Epithelial cell of esophagus (primary cell): ENCODE data around the gene MLYCD.
A peak's percentile ranks its signal among the peaks of the same experiment; 100 is the strongest.

Experiments used
- DNase-seq: peaks from one replicate; pipeline ENCODE4 v3.0.0; 2010; ENCODE audit warnings: low read depth
- H3K4me3 ChIP-seq: 2 replicates; pipeline ENCODE4 v1.5.1; 2011; ENCODE audit warnings: mild to moderate bottlenecking, low read length, control low read depth
- TF ChIP-seq, protein P1 (sequence below): IDR thresholded peaks from 2 replicates; pipeline ENCODE4 v1.5.1; 2011; ENCODE audit warnings: low read depth, mild to moderate bottlenecking, low read length, control low read depth, inconsistent platforms; ENCODE audit not compliant: insufficient read depth; ENCODE audit errors: missing control alignments

Gene MLYCD

DNA sequence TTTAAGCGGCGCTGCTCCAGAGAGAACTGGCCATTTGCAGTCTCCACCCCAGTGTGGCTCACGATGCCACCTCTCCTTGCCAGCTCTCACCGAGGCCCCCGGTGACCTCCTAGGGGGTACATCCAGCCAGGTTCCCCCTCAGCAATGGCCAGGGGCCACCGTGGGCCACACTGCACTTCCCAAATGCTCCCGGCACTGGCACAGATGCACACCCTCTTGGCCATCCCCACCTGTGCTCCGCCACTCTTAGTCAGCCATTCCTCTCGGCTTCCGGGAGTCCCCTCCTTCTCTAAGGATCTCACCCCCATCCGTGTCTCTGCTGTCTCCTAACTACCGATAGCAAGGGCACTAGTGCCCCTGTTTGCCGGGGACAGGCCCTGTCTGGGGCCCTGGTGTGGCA lies 25.8 kb downstream of the MLYCD start:
- TF ChIP-seq, protein P1, sequence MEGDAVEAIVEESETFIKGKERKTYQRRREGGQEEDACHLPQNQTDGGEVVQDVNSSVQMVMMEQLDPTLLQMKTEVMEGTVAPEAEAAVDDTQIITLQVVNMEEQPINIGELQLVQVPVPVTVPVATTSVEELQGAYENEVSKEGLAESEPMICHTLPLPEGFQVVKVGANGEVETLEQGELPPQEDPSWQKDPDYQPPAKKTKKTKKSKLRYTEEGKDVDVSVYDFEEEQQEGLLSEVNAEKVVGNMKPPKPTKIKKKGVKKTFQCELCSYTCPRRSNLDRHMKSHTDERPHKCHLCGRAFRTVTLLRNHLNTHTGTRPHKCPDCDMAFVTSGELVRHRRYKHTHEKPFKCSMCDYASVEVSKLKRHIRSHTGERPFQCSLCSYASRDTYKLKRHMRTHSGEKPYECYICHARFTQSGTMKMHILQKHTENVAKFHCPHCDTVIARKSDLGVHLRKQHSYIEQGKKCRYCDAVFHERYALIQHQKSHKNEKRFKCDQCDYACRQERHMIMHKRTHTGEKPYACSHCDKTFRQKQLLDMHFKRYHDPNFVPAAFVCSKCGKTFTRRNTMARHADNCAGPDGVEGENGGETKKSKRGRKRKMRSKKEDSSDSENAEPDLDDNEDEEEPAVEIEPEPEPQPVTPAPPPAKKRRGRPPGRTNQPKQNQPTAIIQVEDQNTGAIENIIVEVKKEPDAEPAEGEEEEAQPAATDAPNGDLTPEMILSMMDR = no peak
- DNase-seq = no peak

GRCh38 chr16:83925095-83925905 lies 26.4 kb downstream of the MLYCD start:
- H3K4me3 ChIP-seq = no peak overlapping the region
- TF ChIP-seq, protein P1 = no peak
- no peak for DNase-seq

More for the DNA sequence above, 25.8 kb downstream of the MLYCD start:
- no peak overlapping the region for H3K4me3 ChIP-seq

DNA sequence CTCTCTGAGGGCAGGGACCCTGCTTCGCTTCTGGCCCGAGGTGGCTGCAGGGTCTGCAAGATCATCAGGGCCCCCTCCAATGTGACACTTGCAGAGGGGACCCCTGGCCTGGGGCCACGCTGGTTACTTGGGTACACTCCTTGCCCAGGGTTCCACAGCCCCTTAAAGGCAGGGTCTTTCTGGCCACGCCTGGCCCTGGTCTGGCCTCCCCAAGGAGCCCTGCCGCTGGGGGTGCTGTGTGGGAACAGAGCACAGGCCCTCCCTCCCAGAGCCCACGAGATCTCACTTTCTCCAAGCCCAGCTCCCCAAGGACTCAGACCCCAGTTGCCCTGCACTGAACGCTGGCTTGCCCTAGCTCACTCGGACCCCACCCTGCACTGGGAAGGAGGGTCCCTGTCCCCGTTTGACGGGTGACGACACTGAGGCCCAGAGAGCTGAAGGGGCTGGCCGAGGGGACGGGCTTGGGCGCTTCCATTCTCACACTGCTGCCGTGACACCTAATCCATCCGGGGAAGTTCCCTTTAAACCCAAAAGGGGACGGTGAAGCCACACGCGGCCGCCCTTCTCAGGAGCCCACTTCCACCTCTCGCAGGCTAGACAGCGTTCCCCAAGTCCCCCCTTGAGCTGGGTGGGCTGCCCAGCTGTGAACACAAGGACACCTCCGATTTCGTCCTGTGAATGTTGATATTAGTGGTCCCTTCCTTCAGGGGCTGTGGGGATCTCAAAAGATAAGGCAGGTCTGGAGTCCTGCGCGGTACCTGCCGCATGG lies 27.2 kb downstream of the MLYCD start:
- TF ChIP-seq, protein P1 = no peak
- no peak overlapping the region for H3K4me3 ChIP-seq

DNA sequence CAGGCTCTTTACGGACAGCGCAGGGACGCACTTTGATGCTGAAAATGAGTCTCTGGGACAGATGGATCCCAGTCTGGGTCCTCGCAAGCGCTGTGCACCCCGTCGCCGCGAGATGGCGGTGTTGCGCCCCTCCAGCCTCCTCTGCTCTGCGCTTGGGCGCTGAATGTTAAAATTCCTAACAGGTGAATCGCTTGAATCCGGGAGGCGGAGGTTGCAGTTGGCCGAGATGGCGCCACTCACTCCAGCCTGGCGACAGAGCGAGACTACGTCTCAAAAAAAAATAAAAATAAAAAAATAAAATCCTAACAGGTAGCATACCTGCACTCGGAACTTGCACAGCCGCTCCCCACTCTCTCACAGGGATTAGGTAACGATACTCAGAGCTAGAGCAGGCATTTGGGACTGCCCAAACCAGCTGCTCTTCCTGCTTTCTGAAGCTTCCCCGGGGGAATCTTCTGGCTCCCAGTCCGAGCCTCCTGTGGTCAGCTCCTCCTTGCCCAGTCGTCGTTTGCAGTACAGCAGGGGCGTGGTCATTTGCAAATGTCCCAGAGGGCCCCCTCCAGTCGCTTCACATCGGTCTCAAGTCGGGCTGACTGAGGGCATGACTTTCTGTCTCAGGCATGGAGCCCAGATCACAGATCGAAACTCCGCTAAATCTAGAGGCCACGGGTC lies 27.9 kb downstream of the MLYCD start:
- TF ChIP-seq, protein P1 = peak; percentile 91
- peak; percentile 87 for DNase-seq
- peak overlapping the region; percentile 35 for H3K4me3 ChIP-seq

More for the DNA sequence above, 27.2 kb downstream of the MLYCD start:
- DNase-seq = no peak

- peak; percentile 81 for DNase-seq
- TF ChIP-seq, protein P1 = no peak
- H3K4me3 ChIP-seq = no peak overlapping the region
Observed at GRCh38 chr16:83928341-83929055, 29.6 kb downstream of the MLYCD start.

DNA sequence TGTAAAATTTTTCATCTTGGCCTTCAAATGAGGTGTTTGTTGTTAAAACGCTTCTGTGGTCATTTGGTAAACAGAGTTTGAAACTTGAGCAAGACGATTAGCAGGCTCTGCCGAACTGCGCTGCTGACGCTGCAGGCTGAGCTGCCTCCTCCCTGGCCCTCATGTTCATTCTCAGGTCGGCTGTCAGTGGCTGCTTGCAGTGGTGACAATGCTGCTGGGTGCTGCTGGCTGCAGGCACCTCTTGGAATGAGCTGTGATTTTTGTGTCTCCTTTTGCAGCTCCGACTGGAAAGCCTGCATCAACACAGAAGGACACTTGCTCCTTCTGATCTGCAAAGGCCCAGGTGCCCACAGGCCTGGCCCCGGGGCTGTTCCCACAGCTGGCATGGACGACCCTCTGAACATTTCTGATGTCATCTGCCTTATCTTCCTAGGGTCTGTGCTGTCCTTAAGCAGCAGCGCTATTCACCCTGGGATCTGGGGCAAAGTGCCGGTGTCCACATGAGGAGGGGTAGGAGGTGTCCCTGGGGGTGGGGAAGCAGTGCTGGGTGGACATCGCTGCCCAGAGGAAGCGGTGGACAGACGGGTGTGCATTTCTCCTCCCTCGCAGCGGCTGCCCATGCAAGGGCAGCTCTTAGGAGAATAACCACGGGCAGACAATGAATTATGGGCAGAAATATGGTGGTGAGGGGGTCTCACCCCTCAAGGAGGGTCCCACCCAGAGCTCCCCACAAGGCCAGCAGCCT lies 31.1 kb downstream of the MLYCD start:
- no peak for DNase-seq
- H3K4me3 ChIP-seq = no peak overlapping the region
- TF ChIP-seq, protein P1 = no peak
